DND-41 (cell line): ENCODE results near the gene FCN2.

ENCODE experiments used
- ATAC-seq: fragments of 200-7000 bp; cut with Tn5 transposase; 3 replicates; pipeline ENCODE4 v1.9.1; 2021; ENCODE audit warnings: low read depth; ENCODE audit not compliant: insufficient read depth
- DNase-seq: peaks from one replicate; pipeline ENCODE4 v3.0.0-alpha.2; 2020
- H2AFZ ChIP-seq: 2 replicates; pipeline ENCODE4 v1.6.0; 2012; ENCODE audit warnings: low read depth, low read length
- H3K27ac ChIP-seq: 2 replicates; pipeline ENCODE4 v1.5.1; 2012; ENCODE audit warnings: low read length, inconsistent platforms
- H3K27me3 ChIP-seq: fragments of 200-600 bp; sonication (generic); 2 replicates; pipeline ENCODE4 v1.6.0; 2012; ENCODE audit warnings: low read length, mild to moderate bottlenecking, inconsistent platforms; ENCODE audit not compliant: insufficient read depth, poor library complexity
- H3K36me3 ChIP-seq: 2 replicates; pipeline ENCODE4 v1.5.1; 2012; ENCODE audit warnings: low read length, inconsistent platforms; ENCODE audit not compliant: insufficient read depth
- H3K4me1 ChIP-seq: 2 replicates; pipeline ENCODE4 v1.5.1; 2012; ENCODE audit warnings: mild to moderate bottlenecking, low read length; ENCODE audit not compliant: insufficient read depth
- H3K4me2 ChIP-seq: 2 replicates; pipeline ENCODE4 v1.6.0; 2012; ENCODE audit warnings: mild to moderate bottlenecking, moderate library complexity, low read length, inconsistent platforms; ENCODE audit not compliant: insufficient read depth
- H3K4me3 ChIP-seq, 2 experiments: fragments of 200-600 bp in 1 of 2; shearing (Covaris generic) in 1 of 2; 2 replicates each; pipeline ENCODE4 v1.5.1; 2012 to 2016; ENCODE audit warnings: inconsistent platforms in 2 of 2, low read length in 2 of 2, mild to moderate bottlenecking in 2 of 2, low read depth in 1 of 2, moderate library complexity in 1 of 2
- H3K79me2 ChIP-seq: 2 replicates; pipeline ENCODE4 v1.6.0; 2012; ENCODE audit warnings: low read length, inconsistent platforms; ENCODE audit not compliant: insufficient read depth
- H3K9ac ChIP-seq: 2 replicates; pipeline ENCODE4 v1.6.0; 2012; ENCODE audit warnings: low read depth, mild to moderate bottlenecking, inconsistent platforms, low read length, moderate library complexity
- H3K9me3 ChIP-seq: 2 replicates; pipeline ENCODE4 v1.5.1; 2012; ENCODE audit warnings: low read length, moderate library complexity, mild to moderate bottlenecking, inconsistent platforms; ENCODE audit not compliant: insufficient read depth, severe bottlenecking
- H4K20me1 ChIP-seq: 2 replicates; pipeline ENCODE4 v1.6.0; 2012; ENCODE audit warnings: low read length; ENCODE audit not compliant: insufficient read depth
- EZH2 ChIP-seq: IDR thresholded peaks from 3 replicates; pipeline ENCODE4 v1.6.1; 2012; ENCODE audit warnings: borderline replicate concordance, low read depth, mild to moderate bottlenecking, moderate library complexity, low read length, inconsistent platforms; ENCODE audit not compliant: severe bottlenecking
- TF ChIP-seq, protein P1 (sequence below): IDR thresholded peaks from 2 replicates; pipeline ENCODE4 v1.5.1; 2012; ENCODE audit warnings: borderline replicate concordance, low read length, moderate library complexity, mild to moderate bottlenecking; ENCODE audit not compliant: poor library complexity, severe bottlenecking; ENCODE audit errors: extremely low read depth

FCN2 gene

DNA sequence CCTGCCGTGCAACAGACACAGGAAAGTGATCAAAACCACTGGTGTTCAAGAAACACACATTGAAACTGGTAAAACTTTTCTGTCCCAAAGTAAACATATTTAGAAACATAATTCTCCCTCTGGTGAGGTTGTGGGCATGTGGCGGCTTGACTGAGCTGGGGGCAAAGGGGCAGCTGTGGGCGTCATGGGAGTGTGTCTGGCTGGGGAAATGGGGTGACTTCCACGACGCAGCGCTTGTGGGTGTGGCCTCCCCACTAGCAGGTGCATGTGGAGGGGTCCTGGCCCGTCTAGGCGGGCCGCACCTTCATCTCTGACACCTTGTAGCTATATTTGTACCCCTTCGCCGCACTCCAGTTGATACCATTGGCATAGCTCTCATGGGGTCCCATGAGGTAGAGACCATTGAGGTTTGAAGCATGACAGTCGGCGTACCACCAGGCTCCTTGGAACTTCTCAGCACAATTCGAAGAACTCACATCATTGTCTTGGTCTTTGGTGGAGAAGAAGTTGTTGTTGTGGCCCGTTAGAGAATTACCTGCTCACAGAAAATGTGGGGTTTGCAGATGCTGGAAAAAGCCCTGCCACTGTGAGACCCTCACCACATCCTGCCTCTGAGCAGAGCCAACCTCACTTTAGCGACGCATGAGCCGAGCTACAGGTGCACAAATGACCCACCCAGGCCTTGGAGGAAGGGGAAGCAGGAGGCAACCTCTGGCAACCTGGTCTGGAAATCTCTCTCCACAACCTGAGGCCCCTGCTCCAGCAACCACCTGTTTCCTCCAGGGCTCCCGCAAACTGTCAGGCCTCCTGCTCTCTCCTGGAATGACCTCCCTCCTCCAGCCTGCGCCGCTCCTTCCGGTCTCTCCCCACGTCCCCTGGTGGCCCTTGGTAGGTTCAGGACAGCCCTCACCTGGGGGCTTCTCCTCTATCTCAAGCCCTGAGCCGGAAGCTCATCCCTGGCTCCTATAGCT, 29.2 kb downstream of the FCN2 start:
- H3K4me2 ChIP-seq, result no peak overlapping the region

DNA sequence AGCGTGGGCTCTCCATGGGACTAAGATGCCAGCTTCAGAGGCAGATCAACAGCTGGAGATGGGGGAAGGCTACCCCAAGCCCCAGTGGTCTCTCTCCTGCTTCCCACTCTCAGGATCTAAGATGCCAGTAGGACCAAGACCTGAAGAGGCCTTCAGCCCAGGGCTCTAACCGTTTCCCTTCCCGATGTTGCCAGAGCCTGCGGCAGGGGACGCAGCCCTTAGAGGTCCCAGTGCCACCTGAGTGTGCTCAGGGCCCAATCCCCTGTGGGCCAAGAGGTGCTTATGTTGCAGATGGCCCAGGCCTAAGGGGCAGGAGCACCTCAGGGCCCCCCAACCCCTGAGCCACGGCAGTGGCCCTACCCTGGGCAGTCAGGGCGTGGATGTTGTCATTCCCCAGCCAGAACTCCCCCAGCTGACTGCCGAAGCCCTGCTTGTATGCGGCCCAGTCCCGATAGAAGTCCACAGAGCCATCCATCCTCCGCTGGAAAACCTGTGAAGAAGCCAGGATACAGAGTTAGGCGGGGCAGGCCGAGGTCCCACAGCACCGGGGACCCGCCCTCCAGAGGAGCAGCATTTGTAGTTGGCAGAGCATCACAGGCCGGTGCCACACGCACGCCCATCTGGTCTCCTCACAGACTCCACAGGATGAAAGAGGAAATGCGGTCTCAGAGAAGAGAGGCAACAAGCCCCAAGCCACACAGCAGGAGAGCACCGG, 31.7 kb downstream of the FCN2 start:
- TF ChIP-seq, protein P1, sequence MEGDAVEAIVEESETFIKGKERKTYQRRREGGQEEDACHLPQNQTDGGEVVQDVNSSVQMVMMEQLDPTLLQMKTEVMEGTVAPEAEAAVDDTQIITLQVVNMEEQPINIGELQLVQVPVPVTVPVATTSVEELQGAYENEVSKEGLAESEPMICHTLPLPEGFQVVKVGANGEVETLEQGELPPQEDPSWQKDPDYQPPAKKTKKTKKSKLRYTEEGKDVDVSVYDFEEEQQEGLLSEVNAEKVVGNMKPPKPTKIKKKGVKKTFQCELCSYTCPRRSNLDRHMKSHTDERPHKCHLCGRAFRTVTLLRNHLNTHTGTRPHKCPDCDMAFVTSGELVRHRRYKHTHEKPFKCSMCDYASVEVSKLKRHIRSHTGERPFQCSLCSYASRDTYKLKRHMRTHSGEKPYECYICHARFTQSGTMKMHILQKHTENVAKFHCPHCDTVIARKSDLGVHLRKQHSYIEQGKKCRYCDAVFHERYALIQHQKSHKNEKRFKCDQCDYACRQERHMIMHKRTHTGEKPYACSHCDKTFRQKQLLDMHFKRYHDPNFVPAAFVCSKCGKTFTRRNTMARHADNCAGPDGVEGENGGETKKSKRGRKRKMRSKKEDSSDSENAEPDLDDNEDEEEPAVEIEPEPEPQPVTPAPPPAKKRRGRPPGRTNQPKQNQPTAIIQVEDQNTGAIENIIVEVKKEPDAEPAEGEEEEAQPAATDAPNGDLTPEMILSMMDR, result no peak
- no peak for TF ChIP-seq EZH2
- Histone ChIP-seq H3K4me2 (no peak overlapping the region), H3K4me1 (no peaks in the 10 kb centered on the region), H3K27me3 (no peaks in the 10 kb centered on the region), H3K4me3 (no peak overlapping the region), H3K9me3 (no peaks in the 10 kb centered on the region), H3K9ac (no peak overlapping the region), H3K27ac (no peak overlapping the region), H3K36me3 (no peaks in the 10 kb centered on the region), H4K20me1 (no peaks in the 10 kb centered on the region), H3K79me2 (no peaks in the 10 kb centered on the region), H2AFZ (no peak overlapping the region)
- DNase-seq (no peak), ATAC-seq (no peak)

More for the DNA sequence above, 29.2 kb downstream of the FCN2 start:
- Histone ChIP-seq H3K27me3 (no peaks in the 10 kb centered on the region), H3K4me3 (no peak overlapping the region), H2AFZ (no peak overlapping the region), H3K4me1 (no peaks in the 10 kb centered on the region), H3K9me3 (no peaks in the 10 kb centered on the region), H3K36me3 (no peaks in the 10 kb centered on the region), H3K27ac (no peak overlapping the region), H4K20me1 (no peaks in the 10 kb centered on the region), H3K9ac (no peak overlapping the region), H3K79me2 (no peaks in the 10 kb centered on the region)
- ATAC-seq (no peak), DNase-seq (no peak)
- TF ChIP-seq, protein P1, result no peak
- TF ChIP-seq EZH2, result no peak

DNA sequence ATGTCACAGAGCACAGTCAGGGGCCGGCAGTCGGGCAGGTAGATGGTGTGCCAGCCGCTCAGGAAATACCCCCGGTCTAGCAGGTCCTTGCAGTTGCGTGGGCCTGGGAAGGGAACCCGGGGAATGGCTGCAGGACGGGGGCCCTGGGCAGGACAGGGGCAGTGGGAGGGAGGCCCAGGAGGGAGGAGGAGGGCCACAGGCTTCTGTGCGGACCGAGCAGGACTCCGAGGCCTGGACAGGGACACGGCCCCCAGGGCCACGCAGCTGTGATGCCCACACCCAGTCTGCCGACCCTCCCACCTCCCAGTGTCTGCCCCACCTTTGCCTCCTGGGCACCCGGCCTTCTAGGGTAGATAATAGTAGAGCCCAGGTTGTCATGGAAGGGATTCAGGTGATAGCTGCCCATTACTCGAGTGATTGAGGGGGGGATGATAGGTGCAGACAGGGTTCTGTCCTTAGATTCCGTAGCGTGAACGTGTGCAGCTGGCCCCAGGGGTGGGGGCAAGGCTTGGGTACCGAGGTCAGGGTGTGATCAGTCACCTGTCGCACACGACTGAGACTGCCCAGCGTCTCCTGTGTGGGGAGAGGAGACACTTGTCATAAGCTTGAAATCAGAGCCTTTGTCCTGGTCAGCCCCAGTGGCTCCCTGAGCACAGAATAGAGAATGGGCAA, 32.6 kb downstream of the FCN2 start:
- TF ChIP-seq EZH2, result no peak
- TF ChIP-seq, protein P1, result no peak

More for the DNA sequence above, 32.6 kb downstream of the FCN2 start:
- Histone ChIP-seq H3K4me1 (no peaks in the 10 kb centered on the region), H3K36me3 (no peaks in the 10 kb centered on the region), H3K4me2 (no peak overlapping the region), H3K9me3 (no peaks in the 10 kb centered on the region), H3K79me2 (no peaks in the 10 kb centered on the region), H3K4me3 (no peak overlapping the region), H3K9ac (no peak overlapping the region), H3K27me3 (no peaks in the 10 kb centered on the region), H2AFZ (no peak overlapping the region), H4K20me1 (no peaks in the 10 kb centered on the region), H3K27ac (no peak overlapping the region)
- DNase-seq, result no peak
- ATAC-seq, result no peak
